ENCODE results near the gene ST14. TPM values are rescaled to one million over a fixed set of nuclear protein-coding genes. Genes with fewer than 3 reads are reported as not detected.

Gene ST14
- total RNA-seq, 2 donors from 2014 or later: 17.5 to 21.7 TPM

DNA sequence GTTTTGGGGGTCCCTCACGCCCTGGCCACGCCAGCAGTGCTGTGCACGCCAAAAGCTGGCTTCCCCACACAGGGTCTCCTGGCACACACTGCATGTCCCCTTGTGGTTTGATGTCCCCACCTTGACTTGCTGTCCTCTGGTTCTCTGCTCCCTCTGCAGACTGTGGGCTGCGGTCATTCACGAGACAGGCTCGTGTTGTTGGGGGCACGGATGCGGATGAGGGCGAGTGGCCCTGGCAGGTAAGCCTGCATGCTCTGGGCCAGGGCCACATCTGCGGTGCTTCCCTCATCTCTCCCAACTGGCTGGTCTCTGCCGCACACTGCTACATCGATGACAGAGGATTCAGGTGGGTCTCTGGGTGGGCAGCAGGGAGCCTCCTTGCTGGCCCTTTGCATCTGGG, 40.2 kb downstream of the ST14 start:
- no peak for DNase-seq
- H3K36me3 ChIP-seq (ENCODE audit: control insufficient read depth, insufficient read depth, low read length): no peaks in the 10 kb centered on the region
- H3K27ac ChIP-seq (ENCODE audit: low read depth, low read length): no peak overlapping the region
- Mint-ChIP-seq H3K27me3 (ENCODE audit: insufficient read depth) (no peaks in the 10 kb centered on the region), H3K4me3 (no peak overlapping the region), H3K4me1 (no peaks in the 10 kb centered on the region), H3K27ac (no peak overlapping the region), H3K36me3 (ENCODE audit: low read depth) (peaks cover 41% of the 10 kb centered on the region), H3K9me3 (peaks cover 14% of the 10 kb centered on the region)
- no peak for TF ChIP-seq CTCF (conservative IDR thresholded peaks at IDR 0.05)
- WGBS, 2 experiments (ENCODE audit: insufficient coverage in 1 of 2, insufficient read length in 1 of 2): 93 to 95% methylated on average over 12 of the region's 12 CpGs
- H3K4me3 ChIP-seq (ENCODE audit: low read length): no peak overlapping the region
- H3K9me3 ChIP-seq (ENCODE audit: control insufficient read depth, low read length): no peaks in the 10 kb centered on the region
- no peaks in the 10 kb centered on the region for H3K4me1 ChIP-seq (ENCODE audit: control insufficient read depth, insufficient read depth, low read length)
- no peaks in the 10 kb centered on the region for H3K27me3 ChIP-seq (ENCODE audit: control insufficient read depth, insufficient read depth, low read length, poor library complexity, severe bottlenecking)
- H3K9ac ChIP-seq (ENCODE audit: extremely low read depth, low read length, poor library complexity, severe bottlenecking): no peak overlapping the region

- Histone ChIP-seq H3K4me3 (ENCODE audit: low read length) (no peak overlapping the region), H3K27ac (ENCODE audit: low read depth, low read length) (no peak overlapping the region), H3K4me1 (ENCODE audit: control insufficient read depth, insufficient read depth, low read length) (no peaks in the 10 kb centered on the region), H3K27me3 (ENCODE audit: control insufficient read depth, insufficient read depth, low read length, poor library complexity, severe bottlenecking) (no peaks in the 10 kb centered on the region), H3K9me3 (ENCODE audit: control insufficient read depth, low read length) (no peaks in the 10 kb centered on the region), H3K36me3 (ENCODE audit: control insufficient read depth, insufficient read depth, low read length) (no peaks in the 10 kb centered on the region), H3K9ac (ENCODE audit: extremely low read depth, low read length, poor library complexity, severe bottlenecking) (no peak overlapping the region)
- Mint-ChIP-seq H3K27ac (no peak overlapping the region), H3K9me3 (peaks cover 14% of the 10 kb centered on the region), H3K4me1 (no peaks in the 10 kb centered on the region), H3K4me3 (no peak overlapping the region), H3K27me3 (ENCODE audit: insufficient read depth) (no peaks in the 10 kb centered on the region), H3K36me3 (ENCODE audit: low read depth) (peaks cover 47% of the 10 kb centered on the region)
- TF ChIP-seq CTCF (conservative IDR thresholded peaks at IDR 0.05): no peak
- DNase-seq: no peak
- WGBS, 2 experiments (ENCODE audit: insufficient coverage in 1 of 2, insufficient read length in 1 of 2): 94 to 98% methylated on average over 6 to 7 of the region's 7 CpGs
Measured at GRCh38 chr11:130201026-130201425, 41.4 kb downstream of the ST14 start.

GRCh38 chr11:130202009-130202817, 42.6 kb downstream of the ST14 start:
- no peak for DNase-seq
- WGBS, 2 experiments (ENCODE audit: insufficient coverage in 1 of 2, insufficient read length in 1 of 2): 92 to 97% methylated on average over 12 of the region's 12 CpGs
- Mint-ChIP-seq H3K9me3 (peaks cover 14% of the 10 kb centered on the region), H3K27me3 (ENCODE audit: insufficient read depth) (no peaks in the 10 kb centered on the region), H3K27ac (no peak overlapping the region), H3K4me3 (no peak overlapping the region), H3K4me1 (no peaks in the 10 kb centered on the region), H3K36me3 (ENCODE audit: low read depth) (peaks cover 45% of the 10 kb centered on the region)
- no peak overlapping the region for H3K4me3 ChIP-seq (ENCODE audit: low read length)
- H3K36me3 ChIP-seq (ENCODE audit: control insufficient read depth, insufficient read depth, low read length): no peaks in the 10 kb centered on the region
- H3K27ac ChIP-seq (ENCODE audit: low read depth, low read length): no peak overlapping the region
- no peak for TF ChIP-seq CTCF (conservative IDR thresholded peaks at IDR 0.05)
- no peaks in the 10 kb centered on the region for H3K4me1 ChIP-seq (ENCODE audit: control insufficient read depth, insufficient read depth, low read length)
- H3K9ac ChIP-seq (ENCODE audit: extremely low read depth, low read length, poor library complexity, severe bottlenecking): no peak overlapping the region
- H3K9me3 ChIP-seq (ENCODE audit: control insufficient read depth, low read length): no peaks in the 10 kb centered on the region
- H3K27me3 ChIP-seq (ENCODE audit: control insufficient read depth, insufficient read depth, low read length, poor library complexity, severe bottlenecking): no peaks in the 10 kb centered on the region
